HEK293 (cell line): ENCODE measurements around the gene ABAT.

Experiments used
- CTCF ChIA-PET: fragments of 350-600 bp; formaldehyde crosslinking; extraction: SDS; loops from one replicate; lab custom pipeline; 2021; ENCODE audit warnings: antibody characterized with exemption; lab: Yijun Ruan, JAX
- POLR2A ChIA-PET: fragments of 300-600 bp; formaldehyde crosslinking; extraction: SDS; loops from one replicate; lab custom pipeline; 2020; ENCODE audit warnings: antibody characterized with exemption, inconsistent platforms; lab: Yijun Ruan, JAX
- H3K27ac ChIP-seq: fragments of 200-500 bp; sonication (Bioruptor generic); 2 replicates; pipeline ENCODE4 v1.5.1; 2014; ENCODE audit warnings: low read depth, low read length, control low read depth, inconsistent platforms; ENCODE audit errors: extremely low read depth
- H3K36me3 ChIP-seq, 2 experiments: fragments of 200-500 bp in 1 of 2; sonication (Bioruptor generic) in 1 of 2; 1 replicate in 1 of 2; 2 replicates in 1 of 2; pipeline ENCODE4 v1.5.1; 2014 to 2017; ENCODE audit warnings: inconsistent platforms in 2 of 2, low read length in 2 of 2; ENCODE audit not compliant: control insufficient read depth in 2 of 2, insufficient read depth in 1 of 2
- H3K4me1 ChIP-seq: fragments of 200-500 bp; sonication (Bioruptor generic); 2 replicates; pipeline ENCODE4 v1.5.1; 2014; ENCODE audit warnings: mild to moderate bottlenecking, low read length, inconsistent platforms; ENCODE audit not compliant: control insufficient read depth, insufficient read depth
- H3K4me3 ChIP-seq: 2 replicates; pipeline ENCODE4 v1.5.1; 2011; ENCODE audit warnings: low read depth, mild to moderate bottlenecking, control low read depth, low read length, moderate library complexity
- H3K9me3 ChIP-seq: fragments of 200-500 bp; sonication (Bioruptor generic); 2 replicates; pipeline ENCODE4 v1.5.1; 2014; ENCODE audit warnings: low read depth, low read length, inconsistent platforms; ENCODE audit not compliant: control insufficient read depth, insufficient read depth
- KLF10 ChIP-seq: fragments of 450-650 bp; IDR thresholded peaks from 2 replicates; pipeline ENCODE4 v1.5.1; 2018; ENCODE audit warnings: missing biosample characterization, mild to moderate bottlenecking, missing genetic modification characterization
- MYNN ChIP-seq: fragments of 450-650 bp; formaldehyde crosslinking; IDR thresholded peaks from 2 replicates; pipeline ENCODE4 v1.5.1; 2016; ENCODE audit warnings: missing biosample characterization, missing genetic modification characterization, borderline replicate concordance
- OVOL3 ChIP-seq: fragments of 450-650 bp; formaldehyde crosslinking; IDR thresholded peaks from 2 replicates; pipeline ENCODE4 v1.5.1; 2016; ENCODE audit warnings: missing biosample characterization, missing genetic modification characterization
- RBAK ChIP-seq: fragments of 450-650 bp; formaldehyde crosslinking; IDR thresholded peaks from 2 replicates; pipeline ENCODE4 v1.5.1; 2016; ENCODE audit warnings: missing biosample characterization, missing genetic modification characterization
- ZNF114 ChIP-seq: fragments of 450-650 bp; formaldehyde crosslinking; IDR thresholded peaks from 2 replicates; pipeline ENCODE4 v1.5.0; 2017; ENCODE audit warnings: missing biosample characterization, missing genetic modification characterization
- ZNF184 ChIP-seq: fragments of 450-650 bp; IDR thresholded peaks from 2 replicates; pipeline ENCODE4 v1.5.1; 2018; ENCODE audit warnings: missing biosample characterization, mild to moderate bottlenecking, missing genetic modification characterization
- ZNF248 ChIP-seq: fragments of 450-650 bp; formaldehyde crosslinking; IDR thresholded peaks from 2 replicates; pipeline ENCODE4 v1.5.1; 2017; ENCODE audit warnings: missing biosample characterization, missing genetic modification characterization
- ZNF266 ChIP-seq: fragments of 450-650 bp; formaldehyde crosslinking; IDR thresholded peaks from 2 replicates; pipeline ENCODE4 v1.5.1; 2016; ENCODE audit warnings: missing biosample characterization, missing genetic modification characterization, low read depth
- ZNF394 ChIP-seq: fragments of 450-650 bp; formaldehyde crosslinking; IDR thresholded peaks from 2 replicates; pipeline ENCODE4 v1.5.1; 2016; ENCODE audit warnings: missing biosample characterization, missing genetic modification characterization, mild to moderate bottlenecking, moderate library complexity, borderline replicate concordance
- ZNF488 ChIP-seq: fragments of 450-650 bp; formaldehyde crosslinking; IDR thresholded peaks from 2 replicates; pipeline ENCODE4 v1.5.1; 2016; ENCODE audit warnings: missing biosample characterization, missing genetic modification characterization
- ZNF514 ChIP-seq: fragments of 450-650 bp; formaldehyde crosslinking; IDR thresholded peaks from 2 replicates; pipeline ENCODE4 v1.5.1; 2016; ENCODE audit warnings: missing biosample characterization, missing genetic modification characterization
- ZNF518A ChIP-seq: fragments of 450-650 bp; formaldehyde crosslinking; conservative IDR thresholded peaks from 2 replicates; pipeline ENCODE4 v1.5.1; 2016; ENCODE audit warnings: low read depth, missing biosample characterization, missing genetic modification characterization
- ZNF560 ChIP-seq: fragments of 450-650 bp; formaldehyde crosslinking; IDR thresholded peaks from 2 replicates; pipeline ENCODE4 v1.5.1; 2017; ENCODE audit warnings: missing biosample characterization, missing genetic modification characterization, borderline replicate concordance
- ZNF585B ChIP-seq: fragments of 450-650 bp; formaldehyde crosslinking; IDR thresholded peaks from 2 replicates; pipeline ENCODE4 v1.5.1; 2016; ENCODE audit warnings: missing biosample characterization, missing genetic modification characterization
- ZNF654 ChIP-seq: fragments of 450-650 bp; formaldehyde crosslinking; IDR thresholded peaks from 2 replicates; pipeline ENCODE4 v1.5.1; 2016; ENCODE audit warnings: low read depth, missing biosample characterization, missing genetic modification characterization
- ZSCAN16 ChIP-seq: fragments of 450-650 bp; formaldehyde crosslinking; IDR thresholded peaks from 2 replicates; pipeline ENCODE4 v1.5.1; 2016; ENCODE audit warnings: missing biosample characterization, missing genetic modification characterization
- TF ChIP-seq, protein P1 (sequence below): fragments of 450-650 bp; formaldehyde crosslinking; IDR thresholded peaks from 2 replicates; pipeline ENCODE4 v1.5.1; 2016; ENCODE audit warnings: missing biosample characterization, missing genetic modification characterization
- TF ChIP-seq, protein P2 (sequence below): fragments of 450-650 bp; formaldehyde crosslinking; IDR thresholded peaks from 2 replicates; pipeline ENCODE4 v1.5.1; 2016; ENCODE audit warnings: missing biosample characterization, missing genetic modification characterization, borderline replicate concordance

Gene ABAT

DNA sequence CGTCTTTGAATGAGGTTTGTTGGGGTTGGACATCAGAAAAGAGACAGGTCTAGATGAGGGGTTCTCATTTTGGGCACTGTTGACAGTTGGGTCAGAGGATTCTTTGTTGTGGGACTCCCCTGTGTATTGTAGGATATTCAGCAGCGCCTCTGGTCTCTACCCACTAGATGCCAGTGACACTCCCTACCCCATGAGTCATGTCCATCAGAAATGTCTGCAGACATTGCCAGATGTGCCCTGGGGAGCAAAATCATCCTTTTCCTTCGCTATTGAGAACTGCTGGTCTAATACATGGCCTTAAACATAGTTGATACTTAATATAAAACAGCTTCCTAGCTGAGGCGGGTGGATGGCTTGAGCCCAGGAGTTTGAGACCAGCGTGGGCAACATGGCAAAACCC is 3.1 kb downstream of the ABAT start (continued):
- no peak for TF ChIP-seq ZNF114 (tag by site-specific recombination)
- TF ChIP-seq, all 188 proteins: peak for 0

- Histone ChIP-seq H3K9me3 (no peaks in the 10 kb centered on the region), H3K4me1 (peaks cover 15% of the 10 kb centered on the region), H3K4me3 (no peak overlapping the region), H3K27ac (no peak overlapping the region), H3K36me3 (no peaks in the 10 kb centered on the region)
- TF ChIP-seq ZNF560 (tag by site-specific recombination) (no peak), ZNF654 (tag by site-specific recombination) (no peak), RBAK (no peak), ZNF585B (no peak), ZNF518A (tag by site-specific recombination) (no peak), KLF10 (tag by site-specific recombination) (no peak), ZNF114 (tag by site-specific recombination) (no peak), ZNF488 (no peak), ZSCAN16 (no peak), ZNF266 (tag by site-specific recombination) (no peak), OVOL3 (tag by site-specific recombination) (no peak), MYNN (tag by site-specific recombination) (no peak), ZNF184 (no peak), ZNF248 (tag by site-specific recombination) (no peak), ZNF394 (tag by site-specific recombination) (no peak), ZNF514 (tag by site-specific recombination) (no peak)
- TF ChIP-seq, protein P1, sequence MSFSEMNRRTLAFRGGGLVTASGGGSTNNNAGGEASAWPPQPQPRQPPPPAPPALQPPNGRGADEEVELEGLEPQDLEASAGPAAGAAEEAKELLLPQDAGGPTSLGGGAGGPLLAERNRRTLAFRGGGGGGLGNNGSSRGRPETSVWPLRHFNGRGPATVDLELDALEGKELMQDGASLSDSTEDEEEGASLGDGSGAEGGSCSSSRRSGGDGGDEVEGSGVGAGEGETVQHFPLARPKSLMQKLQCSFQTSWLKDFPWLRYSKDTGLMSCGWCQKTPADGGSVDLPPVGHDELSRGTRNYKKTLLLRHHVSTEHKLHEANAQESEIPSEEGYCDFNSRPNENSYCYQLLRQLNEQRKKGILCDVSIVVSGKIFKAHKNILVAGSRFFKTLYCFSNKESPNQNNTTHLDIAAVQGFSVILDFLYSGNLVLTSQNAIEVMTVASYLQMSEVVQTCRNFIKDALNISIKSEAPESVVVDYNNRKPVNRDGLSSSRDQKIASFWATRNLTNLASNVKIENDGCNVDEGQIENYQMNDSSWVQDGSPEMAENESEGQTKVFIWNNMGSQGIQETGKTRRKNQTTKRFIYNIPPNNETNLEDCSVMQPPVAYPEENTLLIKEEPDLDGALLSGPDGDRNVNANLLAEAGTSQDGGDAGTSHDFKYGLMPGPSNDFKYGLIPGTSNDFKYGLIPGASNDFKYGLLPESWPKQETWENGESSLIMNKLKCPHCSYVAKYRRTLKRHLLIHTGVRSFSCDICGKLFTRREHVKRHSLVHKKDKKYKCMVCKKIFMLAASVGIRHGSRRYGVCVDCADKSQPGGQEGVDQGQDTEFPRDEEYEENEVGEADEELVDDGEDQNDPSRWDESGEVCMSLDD (tag by site-specific recombination) = no peak
- TF ChIP-seq, protein P2, sequence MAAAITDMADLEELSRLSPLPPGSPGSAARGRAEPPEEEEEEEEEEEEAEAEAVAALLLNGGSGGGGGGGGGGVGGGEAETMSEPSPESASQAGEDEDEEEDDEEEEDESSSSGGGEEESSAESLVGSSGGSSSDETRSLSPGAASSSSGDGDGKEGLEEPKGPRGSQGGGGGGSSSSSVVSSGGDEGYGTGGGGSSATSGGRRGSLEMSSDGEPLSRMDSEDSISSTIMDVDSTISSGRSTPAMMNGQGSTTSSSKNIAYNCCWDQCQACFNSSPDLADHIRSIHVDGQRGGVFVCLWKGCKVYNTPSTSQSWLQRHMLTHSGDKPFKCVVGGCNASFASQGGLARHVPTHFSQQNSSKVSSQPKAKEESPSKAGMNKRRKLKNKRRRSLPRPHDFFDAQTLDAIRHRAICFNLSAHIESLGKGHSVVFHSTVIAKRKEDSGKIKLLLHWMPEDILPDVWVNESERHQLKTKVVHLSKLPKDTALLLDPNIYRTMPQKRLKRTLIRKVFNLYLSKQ = no peak
- ChIA-PET POLR2A (no interaction called here), CTCF (interaction anchor here (0.9 kb wide), 1 partner anchor 113 kb away, joined by 3 read pairs; no protein-coding TSS in a partner anchor)
Observed at GRCh38 chr16:8678068-8678927, 3.9 kb downstream of the ABAT start.
